ENCODE measurements around the gene MAN1C1. TPM values are rescaled to one million over a fixed set of nuclear protein-coding genes. Genes with fewer than 3 reads are reported as not detected.
A peak's percentile ranks its signal among the peaks of the same experiment; 100 is the strongest.

The MAN1C1 gene
- polyA plus RNA-seq, 1 of the 3 experiments (the other 2 are of a cell fraction): 0.20 TPM

DNA sequence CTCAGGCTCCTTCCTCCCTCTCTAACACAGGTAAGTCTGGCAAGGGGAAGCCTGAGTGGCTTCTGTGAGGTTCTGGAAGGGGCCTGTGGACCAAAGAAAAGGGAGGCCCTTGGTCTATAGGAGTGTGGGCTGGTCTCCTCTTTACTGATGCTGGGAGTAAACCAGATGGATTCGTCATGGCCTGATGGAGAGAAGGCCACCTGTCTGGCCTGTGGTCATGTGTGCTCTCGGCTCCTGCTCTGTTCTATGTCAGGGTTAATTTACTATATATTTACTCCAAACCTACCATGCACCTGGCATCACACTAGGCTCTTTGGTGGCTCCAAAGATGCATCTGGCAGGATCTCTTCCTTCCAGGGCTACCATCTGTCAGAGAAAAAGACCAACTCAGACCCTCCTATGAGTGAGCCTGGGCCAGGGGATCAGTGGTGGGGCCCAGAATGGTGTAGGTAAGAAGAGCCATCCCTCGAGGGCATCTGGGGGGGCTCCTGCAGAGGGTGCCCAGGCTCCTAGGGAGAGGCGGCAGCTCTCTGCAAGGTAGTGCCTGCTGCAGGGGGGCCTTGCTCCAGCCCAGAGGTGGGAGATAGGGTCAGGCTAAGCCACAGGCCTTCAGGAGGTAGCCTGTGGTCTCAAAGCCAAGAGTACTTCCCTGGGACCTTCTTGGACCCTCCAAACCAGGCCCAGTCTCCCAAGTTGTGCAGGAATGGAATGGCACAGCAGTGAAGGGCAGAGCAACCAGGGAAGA, 115.2 kb downstream of the MAN1C1 start:
- Histone ChIP-seq H3K9me3 (no peaks in the 10 kb centered on the region), H3K27me3 (ENCODE audit: insufficient read depth) (0 out of 2 replicates have a peak, but pooled peaks cover 4% of the 10 kb centered on the region), H3K36me3 (replicated peaks in 1 of 2; ENCODE audit: control insufficient read depth in 1 of 2, insufficient read depth in 2 of 2, low read length in 1 of 2) (no peaks in the 10 kb centered on the region), H3K9me2 (no peaks in the 10 kb centered on the region), H3K4me2 (no peak overlapping the region), H3K79me2 (ENCODE audit: insufficient read depth) (no peaks in the 10 kb centered on the region), H3K4me1 (ENCODE audit: control insufficient read depth in 1 of 2, insufficient read depth in 2 of 2, low read depth in 1 of 2, low read length in 1 of 2) (peaks cover 0 to 66% of the 10 kb centered on the region in 2 experiments; a peak in 2 of 4 replicates), H2AFZ (ENCODE audit: low read depth) (no peak overlapping the region), H4K20me1 (ENCODE audit: insufficient read depth) (no peaks in the 10 kb centered on the region), H3K9ac (no peak overlapping the region), H3K4me3 (ENCODE audit: low read depth in 2 of 2, low read length in 1 of 2) (no peak overlapping the region), H3F3A (replicated peaks; ENCODE audit: insufficient read depth) (no peaks in the 10 kb centered on the region), H3K27ac (ENCODE audit: low read depth in 2 of 2, low read length in 1 of 2) (peak overlapping the region in 1 of 2 experiments; percentile 35; a peak in 1 of 4 replicates)
- WGBS (ENCODE audit: low lambda C conversion rate): 75% methylated on average over 2 of the region's 4 CpGs
- POLR2A ChIA-PET: no interaction called here
- DNase-seq: no peak
- CTCF ChIA-PET: no interaction called here
- TF ChIP-seq TEAD4 (IDR thresholded peaks at IDR 0.05; ENCODE audit: borderline replicate concordance, insufficient read depth): no peak
- TF ChIP-seq, protein P1, sequence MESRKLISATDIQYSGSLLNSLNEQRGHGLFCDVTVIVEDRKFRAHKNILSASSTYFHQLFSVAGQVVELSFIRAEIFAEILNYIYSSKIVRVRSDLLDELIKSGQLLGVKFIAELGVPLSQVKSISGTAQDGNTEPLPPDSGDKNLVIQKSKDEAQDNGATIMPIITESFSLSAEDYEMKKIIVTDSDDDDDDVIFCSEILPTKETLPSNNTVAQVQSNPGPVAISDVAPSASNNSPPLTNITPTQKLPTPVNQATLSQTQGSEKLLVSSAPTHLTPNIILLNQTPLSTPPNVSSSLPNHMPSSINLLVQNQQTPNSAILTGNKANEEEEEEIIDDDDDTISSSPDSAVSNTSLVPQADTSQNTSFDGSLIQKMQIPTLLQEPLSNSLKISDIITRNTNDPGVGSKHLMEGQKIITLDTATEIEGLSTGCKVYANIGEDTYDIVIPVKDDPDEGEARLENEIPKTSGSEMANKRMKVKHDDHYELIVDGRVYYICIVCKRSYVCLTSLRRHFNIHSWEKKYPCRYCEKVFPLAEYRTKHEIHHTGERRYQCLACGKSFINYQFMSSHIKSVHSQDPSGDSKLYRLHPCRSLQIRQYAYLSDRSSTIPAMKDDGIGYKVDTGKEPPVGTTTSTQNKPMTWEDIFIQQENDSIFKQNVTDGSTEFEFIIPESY (IDR thresholded peaks at IDR 0.05; ENCODE audit: borderline replicate concordance, low read depth): no peak
- TF ChIP-seq, protein P2, sequence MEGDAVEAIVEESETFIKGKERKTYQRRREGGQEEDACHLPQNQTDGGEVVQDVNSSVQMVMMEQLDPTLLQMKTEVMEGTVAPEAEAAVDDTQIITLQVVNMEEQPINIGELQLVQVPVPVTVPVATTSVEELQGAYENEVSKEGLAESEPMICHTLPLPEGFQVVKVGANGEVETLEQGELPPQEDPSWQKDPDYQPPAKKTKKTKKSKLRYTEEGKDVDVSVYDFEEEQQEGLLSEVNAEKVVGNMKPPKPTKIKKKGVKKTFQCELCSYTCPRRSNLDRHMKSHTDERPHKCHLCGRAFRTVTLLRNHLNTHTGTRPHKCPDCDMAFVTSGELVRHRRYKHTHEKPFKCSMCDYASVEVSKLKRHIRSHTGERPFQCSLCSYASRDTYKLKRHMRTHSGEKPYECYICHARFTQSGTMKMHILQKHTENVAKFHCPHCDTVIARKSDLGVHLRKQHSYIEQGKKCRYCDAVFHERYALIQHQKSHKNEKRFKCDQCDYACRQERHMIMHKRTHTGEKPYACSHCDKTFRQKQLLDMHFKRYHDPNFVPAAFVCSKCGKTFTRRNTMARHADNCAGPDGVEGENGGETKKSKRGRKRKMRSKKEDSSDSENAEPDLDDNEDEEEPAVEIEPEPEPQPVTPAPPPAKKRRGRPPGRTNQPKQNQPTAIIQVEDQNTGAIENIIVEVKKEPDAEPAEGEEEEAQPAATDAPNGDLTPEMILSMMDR (IDR thresholded peaks at IDR 0.05): no peak
- no peak for TF ChIP-seq RCOR1 (IDR thresholded peaks at IDR 0.05; ENCODE audit: low read length)
- no peak for TF ChIP-seq POLR2AphosphoS5 (IDR thresholded peaks at IDR 0.05; ENCODE audit: low read depth, low read length)

DNA sequence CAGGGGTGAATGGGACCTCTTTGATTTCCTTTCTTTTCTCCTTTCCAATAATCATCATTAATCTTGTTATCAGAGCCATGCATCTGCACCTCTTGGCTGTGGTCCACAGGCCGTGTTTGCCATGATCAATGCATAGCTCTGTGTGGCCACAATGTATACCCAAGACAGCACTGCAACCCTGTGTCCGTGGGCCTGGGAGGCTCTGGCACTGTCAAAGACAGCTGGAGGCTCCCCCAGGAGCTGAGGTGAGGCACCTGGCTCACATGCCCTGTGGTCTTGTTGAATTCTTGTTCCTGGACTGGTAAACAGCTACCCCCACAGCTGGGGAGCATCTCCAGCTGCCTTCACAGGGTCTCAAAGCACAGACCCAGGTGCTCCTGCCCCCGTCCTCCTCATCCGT, 116.2 kb downstream of the MAN1C1 start:
- Histone ChIP-seq H4K20me1 (ENCODE audit: insufficient read depth) (no peaks in the 10 kb centered on the region), H3K27me3 (ENCODE audit: insufficient read depth) (0 out of 2 replicates have a peak, but pooled peaks cover 6% of the 10 kb centered on the region), H3K9me3 (no peaks in the 10 kb centered on the region), H3K4me3 (ENCODE audit: low read depth in 2 of 2, low read length in 1 of 2) (no peak overlapping the region), H3K27ac (ENCODE audit: low read depth in 2 of 2, low read length in 1 of 2) (no peak overlapping the region; a peak in 1 of 4 replicates), H3K4me1 (ENCODE audit: control insufficient read depth in 1 of 2, insufficient read depth in 2 of 2, low read depth in 1 of 2, low read length in 1 of 2) (peaks cover 0 to 58% of the 10 kb centered on the region in 2 experiments; a peak in 2 of 4 replicates), H3K79me2 (ENCODE audit: insufficient read depth) (no peaks in the 10 kb centered on the region), H2AFZ (ENCODE audit: low read depth) (no peak overlapping the region), H3F3A (replicated peaks; ENCODE audit: insufficient read depth) (no peaks in the 10 kb centered on the region), H3K9me2 (no peaks in the 10 kb centered on the region), H3K36me3 (replicated peaks in 1 of 2; ENCODE audit: control insufficient read depth in 1 of 2, insufficient read depth in 2 of 2, low read length in 1 of 2) (no peaks in the 10 kb centered on the region), H3K4me2 (no peak overlapping the region), H3K9ac (no peak overlapping the region)
- 33% methylated on average over 3 of the region's 4 CpGs for WGBS (ENCODE audit: low lambda C conversion rate)
- POLR2A ChIA-PET: interaction anchor here (1.2 kb wide), 1 partner anchor 11 kb away, joined by 4 read pairs; no protein-coding TSS in a partner anchor
- CTCF ChIA-PET: interaction anchor here (0.9 to 3.3 kb wide), 5 partner anchors 11 to 160 kb away, joined by 3 to 12 read pairs (median 5); no protein-coding TSS in a partner anchor
- DNase-seq: no peak
- TF ChIP-seq TEAD4 (IDR thresholded peaks at IDR 0.05; ENCODE audit: borderline replicate concordance, insufficient read depth) (no peak), GATA2 (CRISPR knock-in tag; IDR thresholded peaks at IDR 0.05) (no peak), JUND (IDR thresholded peaks at IDR 0.05) (no peak)
- TF ChIP-seq, protein P2 (IDR thresholded peaks at IDR 0.05): no peak
- TF ChIP-seq, protein P3, sequence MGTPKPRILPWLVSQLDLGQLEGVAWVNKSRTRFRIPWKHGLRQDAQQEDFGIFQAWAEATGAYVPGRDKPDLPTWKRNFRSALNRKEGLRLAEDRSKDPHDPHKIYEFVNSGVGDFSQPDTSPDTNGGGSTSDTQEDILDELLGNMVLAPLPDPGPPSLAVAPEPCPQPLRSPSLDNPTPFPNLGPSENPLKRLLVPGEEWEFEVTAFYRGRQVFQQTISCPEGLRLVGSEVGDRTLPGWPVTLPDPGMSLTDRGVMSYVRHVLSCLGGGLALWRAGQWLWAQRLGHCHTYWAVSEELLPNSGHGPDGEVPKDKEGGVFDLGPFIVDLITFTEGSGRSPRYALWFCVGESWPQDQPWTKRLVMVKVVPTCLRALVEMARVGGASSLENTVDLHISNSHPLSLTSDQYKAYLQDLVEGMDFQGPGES (IDR thresholded peaks at IDR 0.05; ENCODE audit: low read depth, low read length): no peak
